Measurements from ENCODE around the gene MTARC1.

The MTARC1 gene

DNA sequence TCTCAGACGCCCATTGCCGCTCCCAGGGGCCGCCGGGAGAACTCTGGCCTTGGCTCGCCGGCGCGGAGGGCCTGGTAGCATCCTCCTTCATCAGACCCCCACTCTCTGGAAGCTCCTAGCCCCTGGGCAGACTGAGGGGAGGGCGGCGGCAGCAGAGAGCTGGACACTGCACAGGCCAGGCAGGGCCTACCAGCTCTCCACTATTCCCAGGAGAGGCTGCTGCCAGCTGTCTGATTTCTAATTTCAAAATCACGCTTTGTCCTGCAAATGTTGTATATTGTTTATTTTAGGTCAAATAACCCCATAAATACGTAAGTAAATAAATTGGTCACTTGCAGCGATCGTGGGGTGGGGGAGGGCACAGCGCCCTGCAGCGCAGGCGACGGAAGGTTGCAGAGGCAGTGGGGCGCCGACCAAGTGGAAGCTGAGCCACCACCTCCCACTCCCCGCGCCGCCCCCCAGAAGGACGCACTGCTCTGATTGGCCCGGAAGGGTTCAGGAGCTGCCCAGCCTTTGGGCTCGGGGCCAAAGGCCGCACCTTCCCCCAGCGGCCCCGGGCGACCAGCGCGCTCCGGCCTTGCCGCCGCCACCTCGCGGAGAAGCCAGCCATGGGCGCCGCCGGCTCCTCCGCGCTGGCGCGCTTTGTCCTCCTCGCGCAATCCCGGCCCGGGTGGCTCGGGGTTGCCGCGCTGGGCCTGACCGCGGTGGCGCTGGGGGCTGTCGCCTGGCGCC is at the start of gene MTARC1:
Gene MTARC1 (plus strand): TSS at position 577 of the 732 bp plus-strand sequence. CDS start 32 bp downstream, at position 609.
- DNase-seq, result peak; percentile 7

DNA sequence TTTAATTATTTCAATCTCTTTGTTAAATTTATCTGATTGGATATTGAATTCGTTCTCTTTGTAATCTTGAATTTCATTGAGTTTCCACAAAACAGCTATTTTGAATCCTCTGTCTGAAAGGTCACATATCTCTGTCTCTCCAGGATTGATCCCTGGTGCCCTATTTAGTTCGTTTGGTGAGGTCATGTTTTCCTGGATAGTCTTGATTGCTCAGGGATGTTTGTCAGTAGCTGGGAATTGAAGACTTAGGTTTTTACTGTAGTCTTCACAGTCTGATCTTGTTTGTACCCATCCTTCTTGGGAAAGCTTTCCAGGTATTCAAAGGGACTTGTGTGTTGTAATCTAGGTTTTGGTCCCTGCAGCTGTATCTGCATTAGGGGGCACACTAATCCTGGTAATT is 45.4 kb upstream of the MTARC1 start:
- DNase-seq, result no peak

DNA sequence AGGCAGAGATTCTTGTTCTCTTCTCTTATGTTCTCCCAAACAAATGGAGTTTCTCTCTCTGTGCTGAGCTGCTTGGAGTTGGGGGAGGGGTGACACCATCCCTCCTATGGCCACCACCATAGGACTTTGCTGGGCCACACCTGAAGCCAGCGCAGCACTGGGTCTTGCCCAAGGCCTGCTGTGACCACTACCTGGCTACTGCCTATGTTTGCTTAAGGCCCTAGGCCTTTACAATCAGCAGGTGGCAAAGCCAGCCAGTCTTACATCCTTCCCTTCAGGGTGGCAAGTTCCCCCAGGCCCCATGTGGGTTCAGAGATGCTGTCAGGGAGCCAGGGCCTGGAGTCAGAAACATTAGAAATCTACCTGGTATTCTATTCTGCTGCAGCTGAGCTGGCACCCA is 44.9 kb upstream of the MTARC1 start:
- DNase-seq, result no peak

DNA sequence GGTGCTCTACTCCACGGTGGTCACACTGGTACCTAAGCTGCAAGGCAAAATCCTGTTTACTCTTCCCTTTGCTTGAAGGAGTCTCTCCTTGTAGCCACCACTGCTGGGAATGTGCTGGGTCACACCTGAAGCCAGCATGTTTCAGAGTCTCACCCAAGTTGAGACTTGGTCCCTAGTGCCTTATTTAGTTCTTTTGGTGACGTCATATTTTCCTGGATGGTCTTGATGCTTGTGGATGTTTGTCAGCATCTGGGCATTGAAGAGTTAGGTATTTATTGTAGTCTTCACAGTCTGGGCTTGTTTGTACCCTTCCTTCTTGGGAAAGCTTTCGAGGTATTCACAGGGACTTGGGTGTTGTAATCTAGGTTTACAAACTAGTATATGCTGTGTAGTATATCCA is 44.2 kb upstream of the MTARC1 start:
- DNase-seq, result no peak

DNA sequence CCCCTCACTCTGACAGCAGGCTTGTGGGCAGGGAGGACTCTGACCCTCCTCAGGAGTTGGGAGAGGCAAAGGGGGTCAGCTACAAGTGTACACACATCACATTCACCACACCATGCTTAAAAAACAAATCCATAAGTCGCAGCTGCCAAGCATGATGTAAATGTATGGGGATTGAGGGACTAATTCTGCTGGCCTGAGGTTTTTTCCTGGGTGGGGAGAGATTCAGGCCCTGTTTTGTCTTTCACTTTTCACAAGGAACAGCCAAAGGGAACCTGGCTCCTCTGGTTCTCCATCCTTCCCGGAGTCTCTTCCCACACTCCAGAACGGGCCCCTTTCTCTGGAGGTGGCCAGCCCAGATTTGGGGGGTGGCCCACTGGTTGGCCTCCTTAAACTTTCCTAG is 39.9 kb upstream of the MTARC1 start:
- DNase-seq, result no peak

DNA sequence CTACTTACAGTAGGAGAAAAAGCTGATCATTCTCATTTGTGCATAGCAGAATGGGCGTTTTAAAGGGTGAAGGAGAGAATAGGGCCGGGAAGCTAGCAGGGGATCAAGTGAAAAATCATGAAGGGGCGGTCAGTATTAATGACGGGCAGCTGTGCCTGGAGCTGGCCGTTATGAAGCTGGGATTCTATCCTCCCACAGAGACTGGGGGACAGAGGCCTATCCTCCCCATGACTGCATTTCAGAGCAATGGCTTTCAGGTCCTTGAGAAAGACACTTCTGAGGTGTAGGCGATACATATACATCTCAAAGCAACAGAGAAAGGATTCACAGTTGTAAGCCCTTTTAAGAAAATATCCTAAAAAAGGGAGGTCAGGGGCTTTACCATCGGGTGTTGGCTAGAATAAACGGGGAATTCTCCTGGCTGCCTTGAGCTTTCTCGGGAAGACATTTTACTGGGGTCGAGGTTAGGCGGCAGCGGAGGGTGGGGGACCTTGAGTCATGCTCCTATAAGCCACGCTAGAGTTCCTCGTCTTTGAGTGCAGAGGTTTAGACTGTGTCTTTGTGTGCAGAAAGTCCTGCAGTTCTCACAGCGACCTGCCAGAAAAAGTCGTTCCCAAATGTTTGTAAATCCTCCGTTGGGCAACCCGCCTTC is 39.1 kb upstream of the MTARC1 start:
- DNase-seq, result no peak

DNA sequence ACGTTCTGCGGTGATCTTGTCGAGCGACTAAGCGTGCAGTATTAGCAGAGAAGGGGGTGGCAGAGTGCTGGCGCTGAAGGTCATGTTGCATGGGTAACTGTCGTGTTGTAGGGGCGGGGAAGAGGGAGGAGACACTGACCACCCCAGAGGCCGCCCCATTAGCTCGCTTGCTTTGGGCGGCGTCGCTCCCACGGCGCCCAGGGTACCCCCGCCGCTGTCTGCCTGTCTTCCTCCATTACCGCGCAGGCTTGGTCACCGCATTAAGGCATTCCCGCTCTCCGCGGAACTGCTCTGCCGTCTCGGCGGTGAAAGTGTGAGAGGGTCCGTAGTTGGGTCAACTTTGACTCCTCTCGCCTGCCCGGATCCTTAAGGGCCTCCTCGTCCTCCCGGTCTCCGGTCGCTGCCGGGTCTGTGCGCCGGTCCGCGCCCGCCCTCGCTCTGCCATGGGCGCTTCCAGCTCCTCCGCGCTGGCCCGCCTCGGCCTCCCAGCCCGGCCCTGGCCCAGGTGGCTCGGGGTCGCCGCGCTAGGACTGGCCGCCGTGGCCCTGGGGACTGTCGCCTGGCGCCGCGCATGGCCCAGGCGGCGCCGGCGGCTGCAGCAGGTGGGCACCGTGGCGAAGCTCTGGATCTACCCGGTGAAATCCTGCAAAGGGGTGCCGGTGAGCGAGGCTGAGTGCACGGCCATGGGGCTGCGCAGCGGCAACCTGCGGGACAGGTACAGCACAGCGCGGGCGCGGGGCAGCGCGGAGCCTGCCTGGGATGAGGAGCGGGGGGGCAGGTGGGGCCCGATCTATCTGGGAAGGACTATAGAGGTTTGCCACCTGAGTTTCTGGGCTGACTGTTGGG is 38.4 kb upstream of the MTARC1 start, which contains the start of gene MTARC2:
Gene MTARC2 (plus strand): TSS at position 234 of the 846 bp plus-strand sequence. CDS start 210 bp downstream, at position 444.
- peak; percentile 74 for DNase-seq

DNA sequence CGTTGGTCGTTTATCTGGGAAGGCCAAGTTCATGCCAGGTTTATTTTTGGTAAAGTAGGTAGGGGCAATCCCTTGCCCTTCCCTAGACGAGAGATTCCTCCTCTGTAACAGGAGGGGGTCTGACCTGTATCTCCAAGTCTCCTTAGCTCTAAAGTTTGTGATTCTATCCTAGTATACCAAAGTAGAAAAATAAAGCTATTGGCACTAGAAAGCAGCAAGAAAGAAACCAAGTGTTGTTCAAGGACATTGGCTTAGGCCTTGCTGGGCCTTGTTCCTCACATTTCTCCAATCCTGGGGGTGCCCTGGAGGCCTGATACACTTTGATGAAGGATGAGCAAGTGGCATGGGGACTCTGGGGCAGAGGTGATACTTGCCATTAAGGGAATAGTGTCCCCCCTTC is 37.8 kb upstream of the MTARC1 start:
- DNase-seq, result no peak

DNA sequence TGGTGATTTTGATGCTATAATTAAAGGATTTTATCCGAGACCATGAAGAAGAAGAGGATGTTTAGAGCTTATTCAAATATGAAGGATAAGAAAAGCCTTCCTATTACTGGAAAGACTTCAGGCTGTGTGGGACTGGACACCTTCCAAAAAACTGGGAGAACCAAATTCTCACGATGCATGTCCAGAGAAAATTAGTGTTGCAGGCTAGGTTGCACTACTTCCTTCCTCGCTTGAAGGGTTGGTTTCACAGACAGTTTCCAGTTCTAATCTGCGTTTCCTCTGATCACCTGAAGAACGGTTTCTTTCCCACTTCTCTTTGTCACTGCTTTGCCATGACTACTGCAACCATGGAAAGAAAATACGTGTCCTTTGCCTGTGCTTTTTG is 36.6 kb upstream of the MTARC1 start:
- DNase-seq, result no peak

DNA sequence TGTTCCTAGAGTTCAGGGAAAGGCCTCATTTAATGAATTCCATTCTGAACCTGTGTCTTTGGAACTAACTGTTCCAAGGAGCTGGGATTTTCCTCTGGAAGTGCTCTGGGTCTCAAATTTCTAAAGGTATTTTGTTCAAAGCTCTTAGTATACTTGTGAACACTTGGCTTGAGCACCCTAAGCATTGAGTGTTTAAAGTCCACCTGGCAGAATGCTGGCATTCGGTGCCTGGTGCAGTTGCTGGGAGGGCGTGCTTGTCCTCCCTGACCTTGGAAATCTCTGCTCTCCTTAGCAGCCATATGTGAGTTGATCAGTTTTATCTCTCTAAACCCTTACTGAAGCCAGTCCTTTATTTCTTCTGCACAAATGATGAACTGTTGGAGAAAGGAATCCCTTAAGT is 35.6 kb upstream of the MTARC1 start:
- no peak for DNase-seq

DNA sequence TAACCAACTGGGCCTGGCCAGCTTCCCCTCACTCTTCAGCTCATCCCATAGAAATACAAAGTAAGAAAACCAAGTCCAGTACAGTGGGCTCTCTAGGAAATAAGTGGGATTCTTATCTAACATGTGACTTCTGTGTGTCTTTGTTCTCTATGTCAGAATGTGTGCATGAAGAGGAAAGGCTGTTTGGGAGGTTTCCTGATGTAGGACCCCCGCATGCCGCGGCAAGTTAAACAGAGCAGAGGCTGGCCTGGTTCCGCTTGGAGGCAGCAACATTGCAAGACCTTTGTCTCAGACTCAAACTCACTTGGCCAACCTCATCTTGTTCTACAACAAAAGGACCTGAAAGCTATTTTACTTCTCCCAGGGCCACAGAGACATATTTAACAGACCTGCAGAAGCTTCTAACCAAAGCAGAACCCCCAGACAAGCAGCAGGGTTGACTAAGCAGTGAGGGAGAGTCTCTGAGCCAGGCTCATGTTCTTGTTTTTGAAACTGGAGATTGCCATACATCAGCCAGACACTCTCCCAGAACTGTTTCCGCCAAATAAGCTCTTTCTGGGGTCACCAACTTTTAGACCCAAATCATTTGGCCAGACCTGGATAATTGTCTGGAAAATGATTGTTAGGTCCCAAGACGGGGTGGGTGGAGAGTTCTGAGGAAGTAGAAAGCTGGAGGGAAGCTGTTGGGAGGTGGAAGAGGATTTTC is 32.3 kb upstream of the MTARC1 start:
- DNase-seq, result no peak

DNA sequence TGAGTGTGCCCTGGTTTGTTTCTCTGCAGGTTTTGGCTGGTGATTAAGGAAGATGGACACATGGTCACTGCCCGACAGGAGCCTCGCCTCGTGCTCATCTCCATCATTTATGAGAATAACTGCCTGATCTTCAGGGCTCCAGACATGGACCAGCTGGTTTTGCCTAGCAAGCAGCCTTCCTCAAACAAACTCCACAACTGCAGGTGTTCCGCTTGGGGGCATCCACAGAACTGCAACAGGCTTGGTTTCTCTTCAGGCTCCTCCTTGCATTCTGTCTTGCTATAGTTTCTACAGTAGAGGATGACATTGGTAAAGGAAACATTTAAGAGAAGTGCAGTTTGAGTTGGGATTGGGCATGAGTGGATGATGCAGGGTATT is 31.8 kb upstream of the MTARC1 start:
- no peak for DNase-seq

DNA sequence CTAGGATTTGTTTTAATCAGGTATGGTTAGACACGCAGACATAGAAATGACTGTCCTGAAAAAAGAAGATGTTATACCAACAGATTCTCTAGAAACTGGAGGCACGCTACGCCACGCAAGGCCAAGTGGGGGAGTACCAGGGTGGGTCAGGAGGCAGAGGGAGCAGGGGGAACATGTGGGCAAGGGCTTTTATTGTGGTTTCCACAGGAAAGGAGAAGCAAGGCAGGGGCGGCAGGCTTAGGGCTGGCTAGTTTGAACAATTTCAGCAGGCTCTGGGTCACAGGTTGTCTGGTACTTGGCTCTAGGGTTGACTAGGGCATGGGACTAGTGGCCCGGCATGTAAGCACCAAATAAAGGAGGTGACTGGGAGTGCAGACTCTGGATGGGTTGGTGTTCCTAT is 31.4 kb upstream of the MTARC1 start:
- no peak for DNase-seq

DNA sequence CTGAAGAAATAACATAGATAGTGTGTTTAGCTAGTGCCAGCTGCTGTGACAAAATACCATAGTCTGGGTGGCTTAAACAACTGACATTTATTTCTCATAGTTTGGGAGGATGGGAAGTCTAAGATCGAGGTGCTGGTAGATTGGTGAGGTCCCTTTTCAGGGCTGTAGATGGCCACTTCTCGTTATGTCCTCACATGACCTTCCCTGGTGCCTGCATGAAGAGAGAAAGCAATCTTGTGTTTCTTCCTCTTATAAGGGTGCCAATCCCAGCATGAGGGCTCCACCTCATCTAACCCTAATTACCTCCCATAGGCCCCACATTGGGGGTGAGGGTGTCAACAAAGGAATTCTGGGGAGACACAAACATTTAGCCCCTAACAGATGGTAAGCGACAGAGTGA is 29.3 kb upstream of the MTARC1 start:
- DNase-seq, result no peak

DNA sequence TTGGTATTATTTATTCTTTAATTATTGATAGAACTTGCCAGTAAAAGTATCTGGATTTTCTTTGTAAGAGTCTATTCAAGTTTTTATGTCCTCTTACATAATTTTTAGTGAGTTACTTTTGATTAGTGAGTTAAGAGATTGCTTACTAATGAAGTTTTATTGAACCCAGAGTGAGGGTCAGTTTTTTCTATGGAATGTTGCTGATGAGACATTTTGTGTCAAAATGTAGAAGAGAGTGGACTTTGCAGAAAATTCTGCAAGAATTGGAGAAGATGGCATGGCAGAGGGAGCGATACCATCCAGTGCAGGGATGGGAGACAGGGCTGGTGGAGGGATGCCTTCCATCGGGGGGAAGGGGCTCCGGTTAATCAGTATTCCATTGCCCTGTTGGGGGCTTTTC is 27.6 kb upstream of the MTARC1 start:
- no peak for DNase-seq

DNA sequence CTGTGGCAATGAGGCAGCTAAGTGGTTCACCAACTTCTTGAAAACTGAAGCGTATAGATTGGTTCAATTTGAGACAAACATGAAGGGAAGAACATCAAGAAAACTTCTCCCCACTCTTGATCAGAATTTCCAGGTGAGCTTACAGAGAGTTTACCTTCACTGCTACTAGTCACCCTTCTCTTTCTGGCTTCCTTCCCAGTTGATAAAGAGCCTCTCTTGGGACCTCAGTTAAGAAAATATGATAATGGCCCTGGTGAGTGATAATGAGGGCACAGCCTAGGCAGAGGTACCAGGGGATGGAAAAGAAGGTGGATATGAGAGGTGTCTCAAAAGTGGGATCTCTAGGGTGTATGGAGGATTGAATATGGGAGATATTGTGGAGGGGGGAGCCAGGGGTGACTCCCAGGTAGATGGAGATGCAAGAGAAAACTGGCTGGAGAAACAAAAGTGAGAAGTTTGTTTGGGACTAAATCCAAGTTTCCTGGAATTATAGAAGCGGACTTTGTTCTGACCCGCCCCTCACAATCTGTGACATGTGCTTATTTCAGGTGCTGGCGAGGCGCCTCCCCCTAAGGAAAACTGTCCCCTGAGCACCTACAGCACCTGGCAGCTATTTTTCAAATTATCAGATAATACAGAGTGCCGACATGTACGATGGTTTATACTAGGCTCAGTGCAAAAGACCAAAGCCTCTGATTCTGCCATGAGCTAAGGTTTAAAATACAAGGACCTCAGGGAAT is 24.9 kb upstream of the MTARC1 start:
- no peak for DNase-seq

DNA sequence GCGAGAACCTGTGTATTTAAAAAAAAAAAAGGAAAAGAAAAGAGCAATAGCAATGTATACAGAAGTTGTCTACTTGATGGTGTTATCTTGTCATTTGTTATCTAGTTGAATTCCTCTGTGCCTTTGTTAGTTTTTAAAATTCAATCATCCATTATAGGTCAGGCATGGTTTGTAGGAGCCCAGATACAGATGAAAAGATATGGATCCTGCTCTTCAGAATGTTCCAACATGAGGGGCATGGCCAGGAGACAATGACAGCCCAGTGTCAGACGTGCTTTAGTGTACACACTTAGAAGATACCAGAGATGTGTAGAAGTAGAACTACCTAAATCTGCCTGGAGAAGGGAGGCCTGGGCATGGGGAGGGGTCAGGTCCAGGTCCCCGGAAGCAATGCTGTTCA is 22.0 kb upstream of the MTARC1 start:
- DNase-seq, result no peak

DNA sequence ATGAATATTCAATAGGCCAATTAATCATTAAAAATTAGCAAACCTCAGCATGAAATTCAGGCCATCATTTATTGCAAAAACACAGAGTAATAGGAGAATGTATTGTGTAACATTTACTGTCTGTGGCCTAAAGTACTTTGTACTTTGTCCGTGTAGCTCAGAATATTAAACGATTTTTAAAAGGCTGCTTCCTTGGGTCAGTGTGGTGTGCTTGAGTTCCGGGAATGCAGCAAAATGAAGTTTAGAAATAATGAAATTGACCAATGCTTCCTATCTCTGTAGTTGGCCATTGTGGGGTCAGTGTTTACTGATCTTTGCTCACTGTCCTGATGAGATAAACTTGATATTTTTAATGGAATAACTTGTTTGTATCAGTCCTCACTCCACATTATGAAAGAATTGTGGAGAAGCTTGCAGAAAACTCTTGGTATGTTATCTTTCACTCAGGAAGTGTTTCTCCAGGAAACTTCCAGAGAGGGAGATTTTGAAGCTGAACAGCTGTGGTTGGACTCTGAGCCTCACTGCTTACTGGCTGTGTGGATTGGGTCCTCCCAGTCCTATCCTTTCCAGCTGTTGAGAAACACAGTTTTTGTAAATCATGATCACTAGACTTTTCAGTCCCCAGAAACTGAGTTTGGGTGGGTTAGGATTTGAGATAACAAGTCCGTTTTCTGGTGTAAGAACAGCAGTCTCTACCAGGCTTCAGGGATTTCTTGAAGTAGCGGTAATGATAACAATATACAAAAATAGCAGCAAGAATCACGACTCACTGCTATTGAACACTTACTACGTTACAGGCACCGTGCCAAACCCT is 19.2 kb upstream of the MTARC1 start:
- no peak for DNase-seq

DNA sequence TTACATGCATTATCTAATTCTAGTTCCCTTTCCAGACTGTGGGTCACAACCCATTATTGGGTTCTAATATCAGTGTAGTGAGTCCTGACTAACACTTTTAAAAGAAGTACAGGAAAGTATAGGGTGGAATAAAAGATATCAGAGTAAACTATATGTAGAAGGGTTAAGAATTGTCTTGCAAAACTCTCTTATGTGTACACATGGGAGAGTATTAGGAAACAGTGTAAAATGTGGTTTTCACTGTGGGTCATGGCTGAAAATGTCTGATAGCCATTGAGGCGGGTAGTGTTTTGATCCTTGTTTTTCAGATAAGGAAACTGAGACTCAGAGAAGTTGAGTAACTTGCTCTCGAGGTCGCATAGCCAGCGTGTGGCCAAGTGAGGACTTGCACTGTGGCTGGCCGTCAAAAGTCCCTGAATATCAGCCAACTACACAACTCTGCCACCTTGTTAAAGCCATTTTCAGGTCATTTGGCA is 18.5 kb upstream of the MTARC1 start:
- no peak for DNase-seq

DNA sequence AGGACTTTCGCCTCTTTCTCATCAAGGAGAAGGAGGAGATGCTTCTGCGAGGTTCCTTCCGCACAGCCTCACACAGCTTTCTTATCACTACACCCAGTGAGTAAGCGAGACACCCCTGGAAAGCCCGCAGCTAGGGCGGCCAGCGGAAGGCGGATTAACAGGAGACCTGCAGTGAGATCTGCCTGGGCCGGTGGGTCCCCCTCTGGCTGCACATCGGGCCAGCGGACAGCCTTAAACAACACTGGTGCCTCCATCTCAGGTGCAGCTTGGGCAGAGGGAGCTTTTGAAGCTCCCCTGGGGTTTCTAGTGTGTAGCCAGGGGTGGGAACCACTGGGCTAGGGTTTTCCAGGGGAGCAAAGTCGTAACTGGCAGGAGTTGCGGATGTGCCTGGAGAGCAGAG is 17.5 kb upstream of the MTARC1 start:
- no peak for DNase-seq

DNA sequence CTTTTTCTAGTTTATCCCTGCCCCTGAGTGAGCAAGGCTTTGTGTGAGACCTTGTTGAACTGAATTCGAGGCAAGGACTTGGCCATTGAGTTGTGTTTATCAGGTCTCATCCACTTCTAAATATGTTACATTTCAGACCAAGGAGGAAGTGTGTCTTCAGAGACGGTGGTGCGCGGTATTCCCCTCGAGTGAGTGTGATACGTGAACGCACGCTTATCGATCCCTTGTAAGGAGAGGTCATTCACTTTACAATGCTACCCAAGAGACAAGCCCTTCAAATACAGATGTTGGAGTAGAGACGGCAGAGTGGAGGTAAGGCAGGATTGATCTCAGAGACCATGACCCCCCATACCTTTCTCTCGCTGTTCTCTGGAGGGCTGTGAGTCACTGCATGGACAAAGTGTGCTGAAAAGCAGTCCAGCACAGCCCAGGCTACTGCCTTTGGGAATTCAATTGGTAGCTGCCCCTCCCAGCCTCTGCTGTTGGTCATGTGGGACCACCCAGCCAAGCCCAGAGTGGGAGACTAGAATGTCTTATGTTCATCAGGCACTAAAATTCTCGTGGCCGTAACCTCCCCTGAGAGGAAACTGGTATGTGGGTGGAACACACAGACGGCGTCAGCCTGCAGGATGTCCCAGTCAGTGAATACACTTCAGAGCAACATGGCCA is 16.3 kb upstream of the MTARC1 start:
- DNase-seq, result no peak
